Activated CD8-positive, alpha-beta memory T cell treated with anti-CD3 and anti-CD28 coated beads, Interleukin-2, amount 10 ng/mL, durations not matched to agents 7 days and 5 days (primary cell): ENCODE measurements around the gene NFRKB. TPM values are rescaled to one million over a fixed set of nuclear protein-coding genes. Genes with fewer than 3 reads are reported as not detected.
A peak's percentile ranks its signal among the peaks of the same experiment; 100 is the strongest.

Source experiments
- ATAC-seq: fragments of 150-1000 bp; cut with Tn5 transposase; one replicate; pipeline ENCODE4 v1.10.0; 2021; ENCODE audit warnings: moderate library complexity
- CTCF ChIA-PET: fragments of 350-600 bp; sonication (Branson Sonifier 250); formaldehyde crosslinking; loops from one replicate; lab custom pipeline; 2021; ENCODE audit warnings: antibody characterized with exemption; lab: Charles Lee
- DNase-seq: peaks from one replicate; pipeline ENCODE4 v3.0.0-alpha.2; 2020
- H3K27ac Mint-ChIP-seq: one replicate; pipeline ENCODE4 v1.8.0; 2021; ENCODE audit warnings: mild to moderate bottlenecking, mixed read lengths
- H3K27me3 Mint-ChIP-seq: one replicate; pipeline ENCODE4 v1.8.0; 2021; ENCODE audit warnings: mixed read lengths
- H3K36me3 Mint-ChIP-seq: one replicate; pipeline ENCODE4 v1.8.0; 2021; ENCODE audit warnings: mild to moderate bottlenecking, mixed read lengths
- H3K4me1 Mint-ChIP-seq: one replicate; pipeline ENCODE4 v1.8.0; 2021; ENCODE audit warnings: mixed read lengths
- H3K4me3 Mint-ChIP-seq: one replicate; pipeline ENCODE4 v1.8.0; 2021; ENCODE audit warnings: mild to moderate bottlenecking, moderate library complexity, mixed read lengths
- H3K9me3 Mint-ChIP-seq: one replicate; pipeline ENCODE4 v1.8.0; 2022; ENCODE audit warnings: low read depth, mixed read lengths
- total RNA-seq, 2 experiments: library from RNA; stranded (reverse); gene quantifications; one replicate each; pipeline ENCODE4 v1.2.3, GENCODE V29; 2021

The NFRKB gene
- total RNA-seq, 2 experiments from 2014 or later, result 31.8 to 39.9 TPM

DNA sequence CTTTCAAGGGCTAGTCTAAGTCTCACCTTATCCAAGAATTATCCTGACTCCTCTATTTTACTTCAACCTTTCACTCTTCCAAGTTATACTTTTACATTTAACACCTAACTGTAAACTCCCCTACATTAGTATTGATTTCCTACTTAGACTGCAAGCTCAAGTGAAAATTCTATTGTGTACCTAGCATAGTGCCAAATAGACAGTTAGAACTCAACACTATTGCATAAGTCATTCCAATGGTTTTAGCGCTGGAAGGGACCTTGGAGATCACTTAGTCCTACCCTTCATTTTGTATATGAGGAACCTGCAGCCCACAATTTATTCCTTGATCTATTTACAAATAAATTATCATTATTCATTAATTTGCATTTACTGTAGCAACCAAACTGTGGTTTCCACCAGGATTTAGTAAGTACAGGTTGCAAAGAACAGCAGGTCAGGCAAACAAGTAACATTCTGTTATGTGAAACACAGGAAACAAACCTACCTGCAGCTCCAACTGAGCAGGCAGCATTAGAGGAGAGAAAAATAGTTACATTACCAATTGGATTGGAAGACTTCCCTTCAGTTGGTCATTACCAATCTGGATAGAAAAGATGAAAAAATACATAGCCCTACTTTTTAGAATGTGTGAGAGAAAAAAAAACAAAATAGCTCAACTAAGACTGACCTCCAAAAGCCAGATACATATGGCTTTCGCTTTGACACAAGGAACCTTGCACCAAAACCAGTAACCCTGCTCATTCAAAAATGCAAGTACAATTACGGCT, 33.7 kb upstream of the NFRKB start:
- ATAC-seq, result no peak
- Mint-ChIP-seq H3K4me3 (no peak overlapping the region), H3K9me3 (no peaks in the 10 kb centered on the region), H3K27me3 (no peaks in the 10 kb centered on the region), H3K4me1 (no peaks in the 10 kb centered on the region), H3K36me3 (peaks cover 12% of the 10 kb centered on the region), H3K27ac (no peak overlapping the region)
- DNase-seq, result no peak
- CTCF ChIA-PET, result interaction anchor here (1.2 to 2.2 kb wide), 2 partner anchors 41 to 203 kb away, joined by 3 to 9 read pairs; no protein-coding TSS in a partner anchor

DNA sequence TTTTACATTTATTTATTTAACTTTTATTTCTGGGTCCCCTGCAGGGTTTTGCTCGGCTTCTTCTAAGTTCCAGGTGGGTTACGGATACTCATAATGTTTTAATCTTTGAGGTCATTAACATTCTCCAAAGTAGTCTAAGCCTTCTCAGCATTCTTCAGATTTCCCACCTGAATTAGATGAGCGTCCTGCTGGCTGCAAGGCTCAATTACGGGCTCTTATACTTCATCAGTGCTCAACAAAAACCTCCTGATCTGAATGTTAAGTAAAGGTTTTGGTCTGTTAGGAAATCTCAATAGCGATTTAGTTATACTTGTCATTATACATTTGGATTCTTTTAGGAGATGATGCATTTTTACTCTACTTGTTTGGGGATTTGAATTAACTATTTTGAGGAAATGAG, 27.3 kb upstream of the NFRKB start:
- Mint-ChIP-seq H3K27ac (no peak overlapping the region), H3K36me3 (peaks cover 9% of the 10 kb centered on the region), H3K27me3 (no peaks in the 10 kb centered on the region), H3K4me3 (no peak overlapping the region), H3K4me1 (peaks cover 11% of the 10 kb centered on the region), H3K9me3 (no peaks in the 10 kb centered on the region)
- DNase-seq, result no peak
- CTCF ChIA-PET, result interaction anchor here (1.0 to 7.6 kb wide), 13 partner anchors 9 to 223 kb away, joined by 3 to 102 read pairs (median 4); partner anchors contain the start of gene PRDM10
- no peak for ATAC-seq

DNA sequence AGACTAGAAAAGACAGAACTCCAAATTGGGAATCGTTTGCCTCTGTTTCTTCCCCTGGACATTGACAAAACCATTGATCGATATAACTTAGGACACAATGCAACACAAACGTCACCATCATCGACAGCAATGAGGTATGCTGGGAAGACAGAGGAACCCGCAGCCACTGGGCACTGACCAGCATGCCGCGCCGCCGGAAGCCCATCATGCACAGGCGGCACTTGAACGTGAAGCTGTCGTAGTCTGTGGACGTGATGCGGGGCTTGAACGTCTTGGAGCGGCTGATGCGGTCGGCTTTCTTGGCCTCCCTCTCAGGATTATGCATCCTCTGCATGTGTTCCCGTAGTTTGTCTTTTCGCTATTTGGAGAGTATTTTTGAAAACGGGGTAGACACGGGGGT, 23.0 kb upstream of the NFRKB start:
- Mint-ChIP-seq H3K4me3 (no peak overlapping the region), H3K9me3 (no peaks in the 10 kb centered on the region), H3K27me3 (no peaks in the 10 kb centered on the region), H3K36me3 (peaks cover 9% of the 10 kb centered on the region), H3K27ac (no peak overlapping the region), H3K4me1 (peaks cover 10% of the 10 kb centered on the region)
- CTCF ChIA-PET, result no interaction called here
- ATAC-seq, result no peak
- no peak for DNase-seq

DNA sequence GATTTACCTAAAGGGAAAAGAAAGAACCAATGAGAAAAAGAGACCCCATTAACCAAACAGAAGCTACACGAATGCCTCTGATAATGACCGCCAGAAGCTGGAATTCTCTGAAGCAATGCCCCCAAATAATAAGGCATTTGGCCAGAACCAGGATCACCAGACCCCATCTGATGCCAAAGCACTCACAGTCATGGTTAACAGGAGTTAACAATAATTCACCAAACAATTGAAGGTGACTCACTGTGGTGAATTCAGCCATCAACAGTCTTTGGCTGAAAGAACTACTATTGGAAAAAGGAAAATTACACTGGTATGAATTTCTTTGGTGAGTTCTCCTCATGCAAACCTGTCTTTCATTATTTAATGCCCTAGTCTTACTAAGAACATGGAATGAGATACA, 21.9 kb upstream of the NFRKB start:
- Mint-ChIP-seq H3K9me3 (no peaks in the 10 kb centered on the region), H3K36me3 (peaks cover 9% of the 10 kb centered on the region), H3K27ac (no peak overlapping the region), H3K4me3 (no peak overlapping the region), H3K27me3 (no peaks in the 10 kb centered on the region), H3K4me1 (peaks cover 5% of the 10 kb centered on the region)
- CTCF ChIA-PET, result interaction anchor here (1.9 kb wide), 1 partner anchor 214 kb away, joined by 4 read pairs; no protein-coding TSS in a partner anchor
- DNase-seq (no peak), ATAC-seq (no peak)

DNA sequence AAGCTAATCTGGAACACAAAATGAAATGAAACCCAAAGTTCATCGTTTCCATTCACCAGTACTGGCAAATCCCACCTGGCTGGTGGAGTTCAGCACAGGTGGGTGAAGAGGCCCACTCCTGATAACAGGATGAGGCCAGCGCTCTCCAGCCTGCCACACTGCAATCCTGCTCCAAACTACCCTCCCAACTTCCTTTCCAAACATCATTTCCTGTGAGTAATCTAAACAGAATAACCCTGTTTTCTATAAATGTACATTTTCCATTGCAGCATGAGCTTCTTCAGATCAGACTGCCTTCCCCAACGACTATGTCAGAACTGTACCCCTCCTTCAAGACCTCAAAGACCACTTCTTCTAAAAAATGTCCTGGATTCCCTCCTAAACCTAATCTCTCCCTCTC, 15.9 kb upstream of the NFRKB start:
- Mint-ChIP-seq H3K27ac (no peak overlapping the region), H3K36me3 (peaks cover 11% of the 10 kb centered on the region), H3K4me1 (peaks cover 6% of the 10 kb centered on the region), H3K4me3 (no peak overlapping the region), H3K27me3 (no peaks in the 10 kb centered on the region), H3K9me3 (no peaks in the 10 kb centered on the region)
- ATAC-seq (no peak), DNase-seq (no peak)
- CTCF ChIA-PET, result no interaction called here

DNA sequence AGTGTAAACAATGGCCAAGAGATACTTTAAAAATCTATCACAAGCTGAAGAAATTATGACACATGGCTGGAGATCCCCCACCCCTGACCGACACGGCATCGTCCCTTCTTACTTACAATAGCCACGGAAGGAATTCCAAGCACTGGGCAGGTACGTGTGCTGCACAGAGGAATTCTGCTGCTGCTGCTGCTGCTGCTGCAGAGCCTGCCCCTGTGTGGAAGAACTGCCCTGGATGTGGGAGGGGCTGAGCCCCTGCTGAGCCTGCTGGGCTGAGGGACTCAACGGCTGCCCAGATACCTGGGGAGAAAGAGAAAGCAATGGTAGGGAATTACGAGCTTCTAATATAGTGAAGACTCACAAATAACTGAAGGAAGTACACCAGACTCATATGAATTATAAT, 15.0 kb upstream of the NFRKB start:
- H3K9me3 Mint-ChIP-seq, result no peaks in the 10 kb centered on the region
- no peak overlapping the region for H3K27ac Mint-ChIP-seq
- no peak overlapping the region for H3K4me3 Mint-ChIP-seq
- CTCF ChIA-PET, result interaction anchor here (1.2 kb wide), 1 partner anchor 15 kb away, joined by 3 read pairs; no protein-coding TSS in a partner anchor
- no peaks in the 10 kb centered on the region for H3K27me3 Mint-ChIP-seq
- ATAC-seq, result no peak
- no peak for DNase-seq
- peaks cover 6% of the 10 kb centered on the region for H3K4me1 Mint-ChIP-seq
- peaks cover 11% of the 10 kb centered on the region for H3K36me3 Mint-ChIP-seq

DNA sequence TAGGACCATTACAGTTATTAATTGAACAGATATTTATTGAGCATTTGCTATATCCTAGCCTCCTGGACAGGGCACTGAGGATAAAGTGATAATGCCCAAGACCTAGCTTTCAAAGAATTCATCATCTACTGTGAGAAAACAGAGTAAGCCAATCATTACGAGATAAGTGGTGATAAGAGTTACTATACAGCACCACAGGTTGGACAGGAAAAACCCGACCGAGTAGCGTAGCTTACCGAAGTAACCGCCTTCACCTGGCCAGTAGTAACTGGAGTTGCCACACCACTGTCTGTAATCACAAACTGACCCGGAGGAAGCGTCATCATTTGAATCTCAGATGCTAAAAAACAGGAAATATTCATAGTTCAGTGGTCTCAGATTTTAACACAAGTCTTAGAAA, 10.0 kb upstream of the NFRKB start:
- Mint-ChIP-seq H3K36me3 (peaks cover 6% of the 10 kb centered on the region), H3K4me1 (no peaks in the 10 kb centered on the region), H3K27me3 (no peaks in the 10 kb centered on the region), H3K27ac (no peak overlapping the region), H3K4me3 (no peak overlapping the region), H3K9me3 (no peaks in the 10 kb centered on the region)
- ATAC-seq (no peak), DNase-seq (no peak)
- CTCF ChIA-PET, result interaction anchor here (0.7 kb wide), 1 partner anchor 1369 kb away, joined by 3 read pairs; no protein-coding TSS in a partner anchor

DNA sequence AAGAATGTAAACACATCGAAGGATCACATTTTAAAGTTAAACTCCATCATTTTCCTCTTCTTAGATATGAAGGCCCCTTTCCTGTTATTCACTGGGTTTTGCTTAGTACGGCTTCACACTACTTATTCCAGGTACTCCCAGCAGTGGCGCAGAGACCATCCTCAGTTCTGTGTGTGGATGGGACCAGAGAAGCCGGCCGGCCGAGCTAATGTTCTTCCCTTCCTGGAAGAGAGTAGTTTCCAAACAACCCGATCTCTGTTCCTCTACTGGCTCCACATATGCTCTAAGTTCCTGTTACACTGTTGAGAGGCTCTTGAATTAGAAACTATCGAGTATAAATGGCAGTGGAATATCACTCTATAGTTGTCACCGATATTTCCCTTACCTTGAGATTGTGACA, 684 bp upstream of the NFRKB start:
- CTCF ChIA-PET, result interaction anchor here (0.9 to 2.5 kb wide), 4 partner anchors 20 to 236 kb away, joined by 3 to 11 read pairs (median 3); no protein-coding TSS in a partner anchor
- no peak for DNase-seq
- peak overlapping the region; percentile 83 for H3K4me3 Mint-ChIP-seq
- H3K9me3 Mint-ChIP-seq, result no peaks in the 10 kb centered on the region
- peaks cover 20% of the 10 kb centered on the region for H3K36me3 Mint-ChIP-seq
- ATAC-seq, result no peak
- H3K27ac Mint-ChIP-seq, result peak overlapping the region; percentile 71
- H3K27me3 Mint-ChIP-seq, result peaks cover 6% of the 10 kb centered on the region
- peaks cover 29% of the 10 kb centered on the region for H3K4me1 Mint-ChIP-seq

DNA sequence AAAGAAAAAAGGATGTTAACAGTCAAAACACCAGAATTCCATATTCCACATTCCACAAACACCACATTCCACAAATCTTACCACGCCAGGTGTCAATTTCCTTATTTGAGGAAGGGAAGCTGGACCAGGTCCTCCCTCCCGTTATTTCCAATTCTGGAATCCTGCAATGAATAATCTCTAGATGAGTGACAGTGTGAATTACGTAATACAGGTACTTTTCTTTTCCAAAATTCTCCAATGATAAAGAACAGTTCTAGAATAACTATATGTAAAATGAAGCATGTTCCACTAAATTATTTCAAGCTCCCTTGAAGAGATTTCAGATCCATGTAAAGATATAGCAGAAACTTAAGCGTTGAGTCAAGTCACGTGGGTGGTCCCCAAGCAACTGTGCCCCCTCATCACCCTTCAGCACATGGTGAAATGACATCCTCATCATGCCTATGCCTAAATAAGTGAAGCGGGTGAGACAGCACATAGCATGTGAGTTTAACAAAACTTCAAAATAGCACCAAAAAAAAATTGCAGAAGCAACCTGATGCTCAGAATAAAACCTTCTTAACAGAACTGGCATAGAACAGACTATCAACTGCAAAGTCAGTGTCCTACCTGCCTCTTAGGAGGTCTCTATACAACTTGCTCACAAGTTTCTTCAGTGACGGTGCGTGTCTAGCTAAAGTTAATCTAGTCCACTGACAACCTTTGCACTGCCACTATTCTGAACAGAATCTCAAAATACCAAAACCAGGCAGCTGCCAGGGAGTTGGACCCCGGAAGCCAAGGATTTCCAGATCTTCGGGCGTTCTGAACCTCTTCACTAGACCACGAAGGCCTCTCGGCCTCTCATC, 876 bp downstream of the NFRKB start:
- Mint-ChIP-seq H3K4me1 (peaks cover 33% of the 10 kb centered on the region), H3K4me3 (peak overlapping the region; percentile 83)
- peak; percentile 13 for ATAC-seq

DNA sequence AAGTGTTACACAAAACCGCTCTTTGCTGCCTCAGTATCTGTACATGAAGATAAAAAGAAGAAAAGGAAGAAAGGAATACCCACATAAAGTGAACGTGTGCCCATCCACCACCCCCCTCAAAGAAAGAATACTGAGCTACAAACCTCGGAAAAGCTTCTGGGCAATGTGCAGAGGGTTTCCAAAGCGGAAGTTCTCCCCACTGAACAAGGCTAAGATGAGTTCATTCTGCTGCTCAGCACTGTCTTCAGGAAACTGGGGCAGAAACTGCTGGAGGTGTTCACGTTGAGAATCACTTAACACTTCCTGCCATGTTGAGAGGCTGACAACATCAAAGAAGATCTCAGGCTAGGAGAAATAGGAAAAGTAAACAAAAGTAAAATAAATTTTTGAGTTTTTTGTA, 6.9 kb downstream of the NFRKB start:
- Mint-ChIP-seq H3K27ac (peak overlapping the region; percentile 79), H3K9me3 (no peaks in the 10 kb centered on the region), H3K4me3 (no peak overlapping the region), H3K4me1 (peaks cover 28% of the 10 kb centered on the region), H3K36me3 (peaks cover 53% of the 10 kb centered on the region), H3K27me3 (no peaks in the 10 kb centered on the region)
- DNase-seq, result peak; percentile 55
- CTCF ChIA-PET, result interaction anchor here (1.0 kb wide), 1 partner anchor 41 kb away, joined by 3 read pairs; no protein-coding TSS in a partner anchor
- peak; percentile 82 for ATAC-seq

More for the DNA sequence above, 876 bp downstream of the NFRKB start:
- Mint-ChIP-seq H3K36me3 (peaks cover 25% of the 10 kb centered on the region), H3K27me3 (peaks cover 6% of the 10 kb centered on the region), H3K27ac (peak overlapping the region; percentile 85), H3K9me3 (no peaks in the 10 kb centered on the region)
- CTCF ChIA-PET, result interaction anchor here (1.0 to 2.5 kb wide), 2 partner anchors 13 to 238 kb away, joined by 4 to 11 read pairs; no protein-coding TSS in a partner anchor
- DNase-seq, result no peak

DNA sequence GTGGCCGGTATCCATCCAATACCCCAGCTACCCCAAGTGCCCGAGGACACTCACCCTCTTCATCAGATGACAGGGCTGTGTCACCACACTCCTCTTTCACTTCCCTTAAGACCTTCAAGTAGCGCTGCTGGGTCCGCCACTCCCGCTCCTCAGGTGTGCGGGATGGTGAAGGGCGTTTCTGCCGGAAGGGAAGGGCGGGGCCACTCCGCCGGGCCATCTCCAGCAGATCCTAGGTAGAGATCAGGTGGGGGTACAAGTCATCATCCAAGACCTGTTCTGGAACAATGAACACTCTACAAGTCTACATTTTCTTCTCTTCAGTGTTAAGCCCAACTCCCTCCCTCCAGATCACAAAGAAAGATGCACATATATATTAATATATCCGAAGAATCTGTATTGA, 10.0 kb downstream of the NFRKB start:
- H3K27me3 Mint-ChIP-seq, result no peaks in the 10 kb centered on the region
- CTCF ChIA-PET, result no interaction called here
- H3K4me1 Mint-ChIP-seq, result peaks cover 17% of the 10 kb centered on the region
- peaks cover 59% of the 10 kb centered on the region for H3K36me3 Mint-ChIP-seq
- DNase-seq (no peak), ATAC-seq (no peak)
- H3K9me3 Mint-ChIP-seq, result no peaks in the 10 kb centered on the region
- H3K27ac Mint-ChIP-seq, result no peak overlapping the region
- no peak overlapping the region for H3K4me3 Mint-ChIP-seq

DNA sequence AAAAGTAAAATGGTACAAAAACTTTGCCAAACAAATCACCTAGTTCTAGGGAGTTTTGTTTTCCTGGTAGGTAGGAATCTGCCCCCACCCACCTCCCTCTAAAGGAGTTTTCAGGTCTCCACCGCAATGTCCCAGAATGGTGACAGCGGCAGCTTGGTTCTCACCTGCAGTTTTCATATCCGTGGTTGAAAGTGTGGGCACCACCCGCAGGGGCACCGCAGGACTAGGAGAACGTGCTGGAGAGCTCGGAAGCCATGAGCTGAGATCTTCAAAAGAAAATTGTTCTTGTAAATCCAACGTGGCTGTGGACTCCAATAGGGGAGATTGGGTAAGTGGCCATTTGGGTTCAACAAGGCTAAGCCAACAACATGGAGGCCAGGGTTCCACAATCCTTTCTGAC, 10.8 kb downstream of the NFRKB start:
- ATAC-seq (no peak), DNase-seq (no peak)
- no peaks in the 10 kb centered on the region for H3K27me3 Mint-ChIP-seq
- CTCF ChIA-PET, result no interaction called here
- no peak overlapping the region for H3K27ac Mint-ChIP-seq
- peaks cover 15% of the 10 kb centered on the region for H3K4me1 Mint-ChIP-seq
- peaks cover 59% of the 10 kb centered on the region for H3K36me3 Mint-ChIP-seq
- no peaks in the 10 kb centered on the region for H3K9me3 Mint-ChIP-seq
- H3K4me3 Mint-ChIP-seq, result no peak overlapping the region

DNA sequence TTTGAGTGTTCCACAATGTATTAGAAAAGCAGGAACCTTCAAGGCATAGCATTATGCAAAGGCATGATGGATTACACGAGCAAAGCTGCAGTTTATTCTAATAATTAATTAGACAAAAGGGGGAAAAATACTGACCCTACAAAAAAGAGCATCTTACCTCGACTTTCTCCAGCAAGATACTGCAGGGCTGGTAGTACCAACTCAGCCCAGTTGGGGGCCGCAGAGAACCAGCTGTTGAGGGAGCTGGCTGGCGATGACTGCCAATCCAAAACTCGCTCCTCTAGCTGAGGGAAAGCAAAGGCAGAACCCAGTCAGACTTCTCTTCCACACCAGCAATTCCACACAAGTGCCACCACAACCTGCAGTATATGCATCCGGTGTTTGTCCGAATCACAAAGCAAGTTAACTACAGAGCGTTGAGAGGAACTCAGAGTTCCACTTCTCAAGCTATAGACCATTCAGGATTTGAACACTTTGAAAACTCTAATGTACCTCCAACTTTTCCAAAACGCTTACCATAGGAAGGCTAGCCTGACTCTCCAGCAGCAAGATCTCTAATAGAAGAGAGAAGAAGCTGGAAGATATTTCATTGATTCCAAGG, 13.7 kb downstream of the NFRKB start:
- no peaks in the 10 kb centered on the region for H3K9me3 Mint-ChIP-seq
- no peaks in the 10 kb centered on the region for H3K4me1 Mint-ChIP-seq
- DNase-seq (peak; percentile 57), ATAC-seq (peak; percentile 51)
- CTCF ChIA-PET, result interaction anchor here (1.2 to 4.9 kb wide), 4 partner anchors 9 to 251 kb away, joined by 3 to 22 read pairs (median 4); no protein-coding TSS in a partner anchor
- peaks cover 52% of the 10 kb centered on the region for H3K36me3 Mint-ChIP-seq
- H3K27me3 Mint-ChIP-seq, result no peaks in the 10 kb centered on the region
- no peak overlapping the region for H3K4me3 Mint-ChIP-seq
- no peak overlapping the region for H3K27ac Mint-ChIP-seq
